Medulla oblongata (tissue), 1 donor: ENCODE results near the gene CHI3L1.

Experiments used
- DNase-seq: peaks from one replicate; pipeline ENCODE4 v3.0.0-alpha.2; 2015; ENCODE audit errors: extremely low spot score

Gene CHI3L1

DNA sequence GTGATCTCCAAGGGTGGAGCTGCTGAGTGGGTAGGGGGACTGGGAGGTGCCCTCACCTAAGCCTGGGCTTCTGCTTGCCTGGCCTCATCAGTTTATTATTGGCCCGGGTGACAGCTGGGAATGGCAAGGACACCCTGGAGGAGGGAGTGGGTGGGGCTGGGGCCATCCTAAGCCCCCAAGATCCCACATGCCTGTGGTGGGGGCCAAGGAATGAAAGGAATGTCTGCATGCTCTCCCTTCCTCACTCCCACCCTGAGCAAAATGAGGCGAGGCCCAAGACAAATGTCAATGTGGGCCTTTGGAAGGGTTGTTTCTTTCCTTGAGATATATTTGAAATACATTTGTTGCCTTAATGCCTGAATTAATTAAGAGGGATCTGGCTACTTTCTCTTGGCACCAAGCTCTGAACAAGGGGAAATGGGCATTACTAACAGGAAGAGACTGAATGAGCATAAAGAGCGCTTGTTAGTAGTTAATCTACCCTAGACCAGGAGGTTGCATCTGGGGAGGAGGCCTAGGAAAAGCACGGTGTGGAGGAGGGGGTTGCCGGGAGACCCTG, 19.7 kb upstream of the CHI3L1 start:
- DNase-seq = no peak

DNA sequence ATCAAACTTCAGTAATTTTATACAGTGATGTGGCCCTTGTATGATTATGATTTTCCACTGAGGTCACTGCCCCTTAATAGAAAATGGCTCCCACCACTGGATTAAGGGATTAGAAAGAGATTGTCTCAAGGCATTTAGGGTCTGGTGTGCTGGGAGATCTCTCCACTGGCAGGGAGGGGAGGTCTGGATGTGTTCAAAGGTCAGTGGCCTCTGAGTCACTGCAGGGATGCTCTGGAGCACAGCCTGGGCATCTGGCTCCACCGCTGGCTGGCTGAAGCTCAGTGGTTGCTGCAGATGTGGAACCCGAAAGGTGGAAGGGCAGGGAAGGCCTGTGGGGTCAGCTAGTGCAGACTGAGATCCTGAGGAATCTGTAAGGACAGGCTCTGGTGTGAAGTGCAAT, 18.3 kb upstream of the CHI3L1 start:
- no peak for DNase-seq

- peak; percentile 34 for DNase-seq
Observed at GRCh38 chr1:203202431-203203245, 16.1 kb upstream of the CHI3L1 start.

DNA sequence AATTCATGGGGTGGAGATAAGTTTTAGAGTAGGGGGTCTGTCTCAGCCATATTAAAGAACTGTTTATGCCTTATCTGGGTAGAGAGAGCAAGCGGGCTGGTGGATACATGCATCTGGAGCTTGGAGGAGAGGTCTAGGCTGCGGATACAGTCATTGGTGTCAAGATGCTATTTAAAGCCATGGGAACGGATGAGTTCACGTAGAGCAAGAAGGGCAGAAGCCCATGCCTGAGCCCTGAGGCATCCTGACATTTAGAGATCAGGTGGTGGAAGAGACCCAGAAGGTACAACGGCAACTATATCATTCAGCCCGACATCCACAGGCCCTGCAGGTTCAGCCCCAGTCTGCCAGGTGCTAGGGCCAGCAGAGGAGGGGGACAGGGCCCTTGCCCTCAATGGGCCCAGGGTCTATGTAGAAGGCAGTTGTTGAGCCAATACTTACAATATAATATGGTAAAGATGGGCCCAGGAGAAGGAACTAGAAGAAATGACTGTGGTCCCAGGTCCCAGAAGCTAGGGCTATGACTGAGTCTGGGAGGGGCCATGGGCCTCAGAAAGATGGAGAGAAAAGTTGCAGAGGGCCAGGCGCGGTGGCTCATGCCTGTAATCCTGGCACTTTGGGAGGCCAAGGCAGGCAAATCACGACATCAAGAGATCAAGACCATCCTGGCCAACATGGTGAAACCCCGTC, 15.2 kb upstream of the CHI3L1 start:
- DNase-seq = no peak

DNA sequence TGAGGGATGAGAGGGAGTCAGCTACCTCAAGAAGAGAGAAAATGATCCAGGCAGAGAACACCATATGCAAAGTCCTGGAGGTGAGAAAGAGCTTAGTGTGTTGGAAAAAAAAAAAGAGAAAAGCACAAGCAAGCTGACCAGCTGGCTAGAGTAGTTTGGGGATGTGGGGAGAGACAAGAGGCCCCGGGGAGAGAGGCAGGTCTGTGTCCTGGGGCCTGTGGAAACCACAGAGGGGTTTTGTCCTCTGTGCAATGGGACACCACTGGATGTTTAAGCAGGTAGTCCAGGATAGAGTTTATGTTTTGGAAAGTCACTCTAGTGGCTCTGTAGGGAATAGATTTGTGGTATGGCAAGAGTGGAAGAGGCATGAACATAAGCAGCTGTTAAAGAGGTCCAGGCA, 14.4 kb upstream of the CHI3L1 start:
- no peak for DNase-seq

DNA sequence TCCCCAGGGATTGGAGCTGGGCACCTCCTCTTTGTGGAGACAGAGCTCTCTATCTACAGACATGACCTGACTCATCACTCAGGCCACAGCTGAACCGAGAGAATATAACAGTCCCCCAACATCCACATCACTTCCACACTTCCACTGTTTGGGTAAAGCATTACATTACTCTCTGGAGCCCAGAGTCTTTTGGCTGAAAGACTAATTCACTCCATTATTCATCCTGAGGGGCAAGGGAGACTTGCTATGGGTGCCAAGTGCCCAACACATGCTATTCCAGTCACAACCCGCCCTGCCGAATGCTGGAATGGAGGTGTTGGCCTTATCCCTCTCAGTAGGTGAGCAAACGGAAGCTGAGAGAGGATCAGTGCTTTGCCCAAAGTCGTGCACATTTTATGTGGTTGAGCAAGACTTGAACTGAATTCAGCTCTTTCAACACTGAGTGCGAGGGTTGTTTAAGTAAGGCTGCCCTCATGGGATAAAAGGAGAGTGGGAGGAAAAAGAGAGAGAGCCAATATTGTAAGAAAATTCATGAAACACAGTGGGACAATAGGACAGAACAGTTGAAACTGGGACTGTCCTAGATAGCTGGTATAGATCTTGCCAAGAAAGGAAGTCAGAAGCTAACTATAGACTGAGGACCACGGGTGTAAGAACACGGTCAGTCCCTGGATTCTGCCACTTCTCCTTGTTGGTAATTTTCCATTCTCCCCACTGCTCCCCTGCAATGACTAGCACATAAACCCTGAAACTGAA, 13.5 kb upstream of the CHI3L1 start:
- peak; percentile 67 for DNase-seq

DNA sequence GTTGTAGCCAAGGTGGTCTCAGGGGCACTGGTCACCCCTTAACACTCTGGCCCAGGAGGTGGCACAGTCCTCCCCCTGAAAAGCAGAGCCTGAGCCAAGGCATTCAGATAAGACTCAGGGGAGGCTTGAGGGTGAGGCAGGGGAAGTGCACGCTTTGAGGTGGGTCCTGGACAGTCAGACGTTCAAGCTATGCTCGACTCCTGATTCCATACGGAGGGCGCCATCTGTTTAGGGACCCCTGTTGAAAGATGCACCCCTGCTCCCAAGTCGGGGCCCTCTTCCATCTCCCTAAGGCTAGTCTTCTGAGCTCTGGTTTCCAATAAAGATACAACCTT, 12.9 kb upstream of the CHI3L1 start:
- DNase-seq = no peak

- DNase-seq = no peak
Observed at GRCh38 chr1:203199002-203199401, 12.5 kb upstream of the CHI3L1 start.

- DNase-seq = no peak
Observed at GRCh38 chr1:203197625-203198024, 11.1 kb upstream of the CHI3L1 start.

- DNase-seq = no peak
Observed at GRCh38 chr1:203196371-203196770, 9.9 kb upstream of the CHI3L1 start.

- DNase-seq = no peak
Observed at GRCh38 chr1:203190949-203191348, 4.4 kb upstream of the CHI3L1 start.

DNA sequence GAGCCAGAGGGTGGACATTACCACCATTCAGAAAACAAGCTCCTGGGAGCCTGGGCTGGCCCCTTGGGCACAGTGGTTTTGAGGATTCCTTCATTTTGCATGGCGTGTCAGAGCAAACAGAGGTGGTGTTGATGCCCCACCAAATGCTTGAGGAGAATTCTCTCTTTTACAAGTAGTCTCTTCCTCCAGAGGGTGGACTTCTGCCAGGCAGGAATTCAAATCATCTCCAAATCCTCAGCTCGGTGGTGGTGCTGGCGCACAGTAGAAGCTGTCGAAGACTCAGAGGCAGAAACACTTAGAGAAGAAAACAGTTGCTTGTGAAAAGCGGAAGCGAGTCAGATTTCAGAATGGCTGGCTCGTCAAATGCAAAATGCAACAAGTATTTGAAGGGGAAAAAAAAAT, 3.4 kb upstream of the CHI3L1 start:
- DNase-seq = no peak

- DNase-seq = no peak
Observed at GRCh38 chr1:203188686-203189232, 2.3 kb upstream of the CHI3L1 start.

- DNase-seq = peak; percentile 63
Observed at GRCh38 chr1:203187689-203188264, 1.3 kb upstream of the CHI3L1 start.

DNA sequence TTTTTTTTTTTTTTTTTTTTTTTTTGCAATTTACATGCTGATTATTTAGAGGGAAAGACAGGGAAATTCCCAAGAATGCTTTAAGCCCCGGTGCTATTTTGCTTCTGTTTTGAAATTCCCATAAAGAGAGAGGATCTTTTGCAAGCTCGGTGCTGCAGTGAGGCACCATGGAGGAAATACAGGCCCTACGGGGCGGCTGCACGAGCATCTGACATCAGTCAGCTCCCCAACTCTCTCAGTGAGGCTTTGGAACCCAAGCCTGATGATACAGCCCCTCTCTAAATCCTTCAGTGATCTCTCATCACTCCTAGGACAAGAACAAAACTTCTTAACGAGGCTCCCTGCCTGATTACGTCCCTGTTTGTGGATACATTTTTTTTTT, 791 bp upstream of the CHI3L1 start:
- DNase-seq = peak; percentile 47

DNA sequence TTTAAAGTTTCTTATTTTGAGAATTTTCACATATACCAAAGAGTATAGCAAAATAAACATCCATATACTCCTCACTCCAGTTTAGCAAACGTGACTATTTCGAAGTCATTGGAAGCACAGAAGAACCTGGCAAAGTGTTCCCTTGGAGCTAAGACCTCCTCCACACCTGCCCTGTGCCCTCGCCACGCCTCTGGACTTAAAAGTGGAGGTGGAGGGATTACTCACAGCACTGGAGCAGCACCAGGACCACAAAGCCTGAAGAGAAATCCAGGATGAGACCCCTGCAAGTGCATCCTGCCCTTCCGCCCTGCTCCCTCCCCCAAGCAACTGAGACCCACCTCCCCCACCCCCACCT, 436 bp downstream of the CHI3L1 start:
- DNase-seq = no peak

- no peak for DNase-seq
Observed at GRCh38 chr1:203185585-203185984, 919 bp downstream of the CHI3L1 start.

DNA sequence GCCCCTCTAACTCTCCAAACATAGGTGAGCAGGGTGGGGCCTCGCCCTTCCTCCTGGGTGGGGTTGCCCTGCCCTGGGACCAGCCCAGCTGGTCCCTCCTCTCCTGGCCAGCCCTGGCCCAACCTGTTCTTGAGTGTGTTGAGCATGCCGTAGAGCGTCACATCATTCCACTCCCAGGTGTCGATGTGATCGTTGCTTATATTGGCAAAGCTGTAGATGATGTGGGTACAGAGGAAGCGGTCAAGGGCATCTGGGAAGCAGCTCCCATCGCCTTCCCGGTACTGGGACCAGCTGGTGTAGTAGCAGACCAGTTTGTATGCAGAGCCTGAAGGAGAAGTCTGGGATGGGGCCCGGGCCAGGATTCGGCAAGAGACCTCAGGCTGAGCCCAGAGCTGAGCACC, 1.4 kb downstream of the CHI3L1 start:
- DNase-seq = no peak

DNA sequence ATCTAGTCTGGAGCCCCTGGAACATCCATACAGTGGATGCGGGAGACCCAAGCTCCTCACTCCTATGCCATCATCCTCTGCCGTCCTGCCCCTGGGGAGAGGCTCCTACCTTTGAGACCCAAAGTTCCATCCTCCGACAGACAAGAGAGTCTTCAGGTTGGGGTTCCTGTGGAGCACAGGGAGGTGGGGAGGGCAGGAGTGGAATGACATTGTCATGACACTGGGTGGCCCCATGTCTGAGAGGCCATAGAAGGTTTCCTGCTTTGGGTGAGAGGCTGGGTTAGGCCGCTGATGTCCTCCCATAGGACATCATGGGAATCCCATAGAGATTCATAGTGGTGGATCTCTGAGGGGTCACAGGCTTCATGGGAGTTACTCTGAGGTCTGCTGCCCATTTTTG, 2.0 kb downstream of the CHI3L1 start:
- DNase-seq = no peak

DNA sequence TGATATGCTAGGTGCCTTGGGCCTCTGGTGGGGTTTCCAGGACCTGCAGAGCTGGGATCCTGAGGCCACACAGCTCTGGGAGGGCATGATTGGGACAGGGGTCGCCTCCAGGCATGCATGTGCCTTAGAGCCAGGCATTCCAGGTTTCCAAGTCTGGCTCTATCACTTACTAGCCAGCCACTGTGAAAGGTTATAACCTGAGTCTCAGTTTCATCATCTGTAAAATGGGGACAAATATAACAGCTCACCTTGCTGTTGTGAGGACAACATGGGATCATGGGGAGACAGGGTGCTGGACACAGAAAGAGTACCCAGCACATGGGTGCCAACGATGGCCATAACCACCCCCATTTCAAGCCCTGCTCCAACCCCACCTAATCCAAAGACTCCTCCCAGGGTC, 2.7 kb downstream of the CHI3L1 start:
- no peak for DNase-seq

DNA sequence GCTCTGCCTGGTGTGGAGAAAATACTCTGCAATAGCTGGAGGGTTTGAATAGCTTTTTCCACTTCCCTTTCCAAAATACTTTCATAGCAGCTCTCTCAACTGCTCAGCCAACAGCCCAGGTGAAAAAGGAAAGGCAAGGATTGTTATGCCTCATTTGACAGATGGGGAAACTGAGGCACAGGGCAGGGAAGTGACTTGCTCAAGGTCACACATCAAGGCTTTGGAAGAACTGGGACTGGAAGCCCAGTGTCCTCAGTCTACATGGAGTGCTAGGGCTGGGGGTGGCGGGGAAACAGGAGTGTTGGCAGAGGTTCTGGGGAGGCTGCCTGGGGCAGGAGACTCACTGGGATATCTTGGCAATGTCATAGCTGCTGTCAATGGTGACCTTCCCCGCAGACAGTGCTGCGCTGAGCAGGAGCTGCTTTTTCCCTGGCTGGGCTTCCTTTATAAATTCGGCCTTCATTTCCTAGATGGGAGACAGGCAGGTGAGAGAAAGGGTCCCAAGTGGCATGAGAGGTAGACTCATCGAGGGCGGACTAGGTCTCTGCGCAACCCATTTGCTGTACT, 4.0 kb downstream of the CHI3L1 start:
- DNase-seq = no peak
